Endothelial cell of umbilical vein (primary cell): ENCODE data around the gene CIAPIN1. TPM values are rescaled to one million over a fixed set of nuclear protein-coding genes. Genes with fewer than 3 reads are reported as not detected.

Experiments
- BruUV-seq: library from RNA; stranded (reverse); fragments of 400-500 nt; replicated peaks from 2 replicates; lab custom pipeline; 2021; lab: Mats Ljungman, UMichigan
- CTCF ChIA-PET: fragments of 300-600, 350-600 bp; sonication (Branson Sonifier 250); formaldehyde crosslinking; loops from one replicate; lab custom pipeline; 2021; ENCODE audit warnings: antibody characterized with exemption, inconsistent platforms; lab: Charles Lee
- POLR2A ChIA-PET: fragments of 300-600, 350-600 bp; sonication (Branson Sonifier 250); formaldehyde crosslinking; loops from one replicate; lab custom pipeline; 2021; ENCODE audit warnings: antibody characterized with exemption, inconsistent platforms; lab: Charles Lee
- DNase-seq: peaks from one replicate; pipeline ENCODE4 v3.0.0-alpha.2; 2011; ENCODE audit warnings: low read depth, low spot score
- FAIRE-seq: peaks from 2 replicates; lab custom pipeline; 2011; peaks lifted over from hg19 to GRCh38; lab: Jason Lieb, UNC
- H2AFZ ChIP-seq: 2 replicates; pipeline ENCODE4 v1.6.0; 2012; ENCODE audit warnings: low read depth, low read length, control low read depth, inconsistent platforms
- H3K27ac ChIP-seq: 2 replicates; pipeline ENCODE4 v1.5.1; 2011; ENCODE audit warnings: low read depth, mild to moderate bottlenecking, control low read depth, low read length, moderate library complexity; ENCODE audit not compliant: insufficient read depth
- H3K27me3 ChIP-seq, 2 experiments: 2 replicates each; pipeline versions ENCODE4 v1.6.0 to v1.6.1; 2011; ENCODE audit warnings: low read length in 2 of 2, mixed read lengths in 1 of 2; ENCODE audit not compliant: control insufficient read depth in 2 of 2, insufficient read depth in 2 of 2
- H3K36me3 ChIP-seq, 2 experiments: 2 replicates in 1 of 2; 3 replicates in 1 of 2; pipeline ENCODE4 v1.5.1; 2011; ENCODE audit warnings: low read length in 2 of 2, mild to moderate bottlenecking in 1 of 2, moderate library complexity in 1 of 2; ENCODE audit not compliant: control insufficient read depth in 2 of 2, insufficient read depth in 2 of 2; ENCODE audit errors: extremely low read depth in 1 of 2
- H3K4me1 ChIP-seq: 3 replicates; pipeline ENCODE4 v1.5.1; 2011; ENCODE audit warnings: mild to moderate bottlenecking, low read length; ENCODE audit not compliant: control insufficient read depth, insufficient read depth; ENCODE audit errors: extremely low read depth
- H3K4me2 ChIP-seq: 2 replicates; pipeline ENCODE4 v1.6.1; 2011; ENCODE audit warnings: low read length, control low read depth, mixed read lengths; ENCODE audit not compliant: insufficient read depth
- H3K4me3 ChIP-seq, 3 experiments: fragments of 200-600 bp in 1 of 3; sonication (generic), shearing (Covaris generic) in 1 of 3; replicated peaks in 1 of 3; 2 replicates each; pipeline ENCODE4 v1.5.1; 2011 to 2016; ENCODE audit warnings: control low read depth in 3 of 3, low read length in 3 of 3, mild to moderate bottlenecking in 2 of 3, inconsistent platforms in 1 of 3, low read depth in 1 of 3, moderate library complexity in 1 of 3; ENCODE audit not compliant: insufficient read depth in 1 of 3
- H3K79me2 ChIP-seq: 2 replicates; pipeline ENCODE4 v1.6.0; 2012; ENCODE audit warnings: low read length, inconsistent platforms; ENCODE audit not compliant: control insufficient read depth, insufficient read depth
- H3K9ac ChIP-seq: replicated peaks from 2 replicates; pipeline ENCODE3; 2011; ENCODE audit warnings: low read length, control low read depth; ENCODE audit not compliant: insufficient read depth; ENCODE audit errors: extremely low read depth
- H3K9me1 ChIP-seq: replicated peaks from 3 replicates; pipeline ENCODE4 v1.6.0; 2011; ENCODE audit warnings: mild to moderate bottlenecking, low read length; ENCODE audit not compliant: control insufficient read depth, insufficient read depth; ENCODE audit errors: extremely low read depth
- H3K9me3 ChIP-seq: replicated peaks from 2 replicates; pipeline ENCODE4 v1.5.1; 2012; ENCODE audit warnings: low read length, inconsistent platforms; ENCODE audit not compliant: control insufficient read depth, insufficient read depth
- H4K20me1 ChIP-seq: replicated peaks from 2 replicates; pipeline ENCODE3; 2011; ENCODE audit warnings: mild to moderate bottlenecking, low read length; ENCODE audit not compliant: control insufficient read depth, insufficient read depth; ENCODE audit errors: extremely low read depth
- EZH2 ChIP-seq: IDR thresholded peaks from 2 replicates; pipeline ENCODE4 v1.6.1; 2012; ENCODE audit warnings: borderline replicate concordance, low read depth, mild to moderate bottlenecking, moderate library complexity, low read length, inconsistent platforms; ENCODE audit not compliant: severe bottlenecking
- FOS ChIP-seq: IDR thresholded peaks from 2 replicates; pipeline ENCODE4 v1.6.1; 2011; ENCODE audit warnings: mild to moderate bottlenecking, low read length, moderate library complexity, borderline replicate concordance; ENCODE audit not compliant: insufficient read depth
- GATA2 ChIP-seq: IDR thresholded peaks from 2 replicates; pipeline ENCODE4 v1.7.0; 2011; ENCODE audit warnings: low read depth, mild to moderate bottlenecking, moderate library complexity, mixed read lengths, low read length; ENCODE audit not compliant: insufficient read length, insufficient read depth
- JUN ChIP-seq: IDR thresholded peaks from 2 replicates; pipeline ENCODE4 v1.6.1; 2011; ENCODE audit warnings: borderline replicate concordance, low read depth; ENCODE audit not compliant: insufficient read length, insufficient read depth
- MYC ChIP-seq: IDR thresholded peaks from one replicate; pipeline ENCODE4 v1.6.1; 2011; ENCODE audit warnings: mild to moderate bottlenecking, low read depth, low read length
- POLR2A ChIP-seq: IDR thresholded peaks from 2 replicates; pipeline ENCODE4 v1.6.1; 2012; ENCODE audit warnings: low read depth, mild to moderate bottlenecking, control low read depth, low read length
- POLR2AphosphoS5 ChIP-seq: IDR thresholded peaks from 2 replicates; pipeline ENCODE4 v1.6.1; 2012; ENCODE audit warnings: low read depth, mild to moderate bottlenecking, control low read depth, low read length, moderate library complexity; ENCODE audit not compliant: insufficient read depth
- dilution Hi-C: fragments of 300-500 bp; cut with MboI; formaldehyde crosslinking; loops from one replicate; pipeline ENCODE4 v1.15.0; 2019; ENCODE audit warnings: low sequenced_read_pairs; ENCODE audit not compliant: extremely low pct_ligation_motif_present
- intact Hi-C: fragments of 100-400 bp; cut with micrococcal nuclease; formaldehyde crosslinking; loops from one replicate; pipeline ENCODE4 v1.10.0; 2022
- polyA plus RNA-seq, 4 experiments: library from polyadenylated mRNA; depleted of rRNA in 3 of 4; stranded (reverse) in 3 of 4; unstranded in 1 of 4; fragments of >200 nt; gene quantifications; 2 replicates each; pipeline versions ENCODE4 v1.2.1 to v1.2.3, GENCODE V29; 2011 to 2012; ENCODE audit warnings: missing spikeins in 1 of 4
- total RNA-seq: library from RNA; stranded (reverse); gene quantifications from 2 replicates; pipeline ENCODE4 v1.2.3, GENCODE V29; 2021
- TF ChIP-seq, protein P1 (sequence below), 2 donors: IDR thresholded peaks; 1 replicate in 1 of 2; 2 replicates in 1 of 2; pipeline ENCODE4 v1.5.1; 2011; ENCODE audit warnings: low read length in 2 of 2, mild to moderate bottlenecking in 2 of 2, moderate library complexity in 2 of 2, control low read depth in 1 of 2, inconsistent platforms in 1 of 2, low read depth in 1 of 2; ENCODE audit not compliant: insufficient read depth in 1 of 2; ENCODE audit errors: extremely low read depth in 1 of 2
- TF ChIP-seq, protein P2 (sequence below): IDR thresholded peaks from 2 replicates; pipeline ENCODE4 v1.6.1; 2011; ENCODE audit not compliant: insufficient read depth, insufficient read length

Gene CIAPIN1
- total and polyA plus RNA-seq, 2 donors (not counting 3 experiments of a cell fraction or from before 2014, with no cell fraction given): 74.6 to 77.9 TPM

DNA sequence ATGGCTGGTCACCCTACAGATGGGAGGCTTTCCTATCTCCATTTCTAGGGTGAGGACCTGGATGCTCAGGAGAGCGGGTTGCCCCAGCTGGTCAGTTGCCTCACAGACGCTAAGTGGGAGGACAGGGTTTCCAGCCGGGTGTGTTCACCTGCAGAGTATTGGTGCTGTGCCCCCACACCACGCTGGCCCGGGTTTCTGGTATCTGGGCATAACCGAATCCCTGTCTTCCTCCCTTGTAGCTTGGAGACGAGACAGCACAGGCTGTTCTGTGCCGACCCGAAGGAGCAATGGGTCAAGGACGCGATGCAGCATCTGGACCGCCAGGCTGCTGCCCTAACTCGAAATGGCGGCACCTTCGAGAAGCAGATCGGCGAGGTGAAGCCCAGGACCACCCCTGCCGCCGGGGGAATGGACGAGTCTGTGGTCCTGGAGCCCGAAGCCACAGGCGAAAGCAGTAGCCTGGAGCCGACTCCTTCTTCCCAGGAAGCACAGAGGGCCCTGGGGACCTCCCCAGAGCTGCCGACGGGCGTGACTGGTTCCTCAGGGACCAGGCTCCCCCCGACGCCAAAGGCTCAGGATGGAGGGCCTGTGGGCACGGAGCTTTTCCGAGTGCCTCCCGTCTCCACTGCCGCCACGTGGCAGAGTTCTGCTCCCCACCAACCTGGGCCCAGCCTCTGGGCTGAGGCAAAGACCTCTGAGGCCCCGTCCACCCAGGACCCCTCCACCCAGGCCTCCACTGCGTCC lies 65.2 kb downstream of the CIAPIN1 start:
- no peaks in the 10 kb centered on the region for H3K36me3 ChIP-seq
- H4K20me1 ChIP-seq: no peaks in the 10 kb centered on the region
- dilution Hi-C loops (no loop called here), intact Hi-C loops (loop anchor here (1.0 to 2.0 kb wide), 2 partner anchors 65 to 82 kb away; no protein-coding TSS in a partner anchor)
- ChIA-PET POLR2A (no interaction called here), CTCF (interaction anchor here (0.7 to 2.1 kb wide), 3 partner anchors 10 to 80 kb away, joined by 5 to 16 read pairs (median 11); no protein-coding TSS in a partner anchor)
- FAIRE-seq (no peak), DNase-seq (no peak)
- peaks cover 12% of the 10 kb centered on the region for H3K4me1 ChIP-seq
- BruUV-seq: no TSS peak
- no peaks in the 10 kb centered on the region for H3K9me3 ChIP-seq
- no peaks in the 10 kb centered on the region for H3K27me3 ChIP-seq
- no peaks in the 10 kb centered on the region for H3K9me1 ChIP-seq
- no peaks in the 10 kb centered on the region for H3K79me2 ChIP-seq
- TF ChIP-seq, protein P1, sequence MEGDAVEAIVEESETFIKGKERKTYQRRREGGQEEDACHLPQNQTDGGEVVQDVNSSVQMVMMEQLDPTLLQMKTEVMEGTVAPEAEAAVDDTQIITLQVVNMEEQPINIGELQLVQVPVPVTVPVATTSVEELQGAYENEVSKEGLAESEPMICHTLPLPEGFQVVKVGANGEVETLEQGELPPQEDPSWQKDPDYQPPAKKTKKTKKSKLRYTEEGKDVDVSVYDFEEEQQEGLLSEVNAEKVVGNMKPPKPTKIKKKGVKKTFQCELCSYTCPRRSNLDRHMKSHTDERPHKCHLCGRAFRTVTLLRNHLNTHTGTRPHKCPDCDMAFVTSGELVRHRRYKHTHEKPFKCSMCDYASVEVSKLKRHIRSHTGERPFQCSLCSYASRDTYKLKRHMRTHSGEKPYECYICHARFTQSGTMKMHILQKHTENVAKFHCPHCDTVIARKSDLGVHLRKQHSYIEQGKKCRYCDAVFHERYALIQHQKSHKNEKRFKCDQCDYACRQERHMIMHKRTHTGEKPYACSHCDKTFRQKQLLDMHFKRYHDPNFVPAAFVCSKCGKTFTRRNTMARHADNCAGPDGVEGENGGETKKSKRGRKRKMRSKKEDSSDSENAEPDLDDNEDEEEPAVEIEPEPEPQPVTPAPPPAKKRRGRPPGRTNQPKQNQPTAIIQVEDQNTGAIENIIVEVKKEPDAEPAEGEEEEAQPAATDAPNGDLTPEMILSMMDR (IDR thresholded peaks at IDR 0.05; ENCODE audit: extremely low read depth in 1 of 2, insufficient read depth in 1 of 2, low read depth in 1 of 2, low read length in 2 of 2): no peak
- TF ChIP-seq EZH2: no peak
- TF ChIP-seq FOS: no peak
- TF ChIP-seq POLR2A: no peak
- TF ChIP-seq, protein P2, sequence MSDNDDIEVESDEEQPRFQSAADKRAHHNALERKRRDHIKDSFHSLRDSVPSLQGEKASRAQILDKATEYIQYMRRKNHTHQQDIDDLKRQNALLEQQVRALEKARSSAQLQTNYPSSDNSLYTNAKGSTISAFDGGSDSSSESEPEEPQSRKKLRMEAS: no peak
- TF ChIP-seq JUN: no peak
- TF ChIP-seq GATA2: no peak
- no peak for TF ChIP-seq MYC
- TF ChIP-seq POLR2AphosphoS5: no peak
- H3K9ac ChIP-seq: no peak overlapping the region
- no peak overlapping the region for H3K4me3 ChIP-seq
- H3K4me2 ChIP-seq: no peak overlapping the region
- H3K27ac ChIP-seq: no peak overlapping the region
- H2AFZ ChIP-seq: no peak overlapping the region
